H1 (cell line): ENCODE measurements around the gene CXCL3. TPM values are rescaled to one million over a fixed set of nuclear protein-coding genes. Genes with fewer than 3 reads are reported as not detected.

ENCODE experiments used
- CTCF ChIP-seq, 3 experiments: IDR thresholded peaks; 1 replicate in 2 of 3; 2 replicates in 1 of 3; pipeline versions ENCODE4 v1.5.1 to v1.6.1; 2011; ENCODE audit warnings: low read length in 3 of 3, mild to moderate bottlenecking in 3 of 3, inconsistent platforms in 2 of 3, low read depth in 1 of 3, moderate library complexity in 1 of 3; ENCODE audit not compliant: insufficient read depth in 1 of 3; ENCODE audit errors: control extremely low read depth in 1 of 3
- KDM5A ChIP-seq: fragments of 200-600 bp; IDR thresholded peaks from 2 replicates; pipeline ENCODE4 v1.7.1; 2012; ENCODE audit warnings: mild to moderate bottlenecking, low read length, inconsistent platforms, mixed read lengths
- NRF1 ChIP-seq: IDR thresholded peaks from 2 replicates; pipeline ENCODE4 v1.6.1; 2011; ENCODE audit warnings: mild to moderate bottlenecking, low read depth, low read length, improper control_type of control experiment
- SRF ChIP-seq: IDR thresholded peaks from 2 replicates; pipeline ENCODE4 v1.6.1; 2011; ENCODE audit warnings: mild to moderate bottlenecking, low read depth, low read length, moderate library complexity
- SUZ12 ChIP-seq: fragments of 200-600 bp; sonication (generic); IDR thresholded peaks from 2 replicates; pipeline ENCODE4 v1.6.1; 2012; ENCODE audit warnings: mild to moderate bottlenecking, inconsistent platforms, low read length, moderate library complexity, mixed read lengths
- polyA plus RNA-seq, 7 experiments: library from polyadenylated mRNA; depleted of rRNA in 3 of 7; stranded (reverse) in 5 of 7; unstranded in 2 of 7; fragments of >200 nt in 5 of 7; fragments of 200-250 nt in 2 of 7; gene quantifications; 1 replicate in 5 of 7; 2 replicates in 1 of 7; 4 replicates in 1 of 7; pipeline versions ENCODE4 v1.2.1 to v1.2.3, GENCODE V29; 2011 to 2013; ENCODE audit warnings: missing spikeins in 2 of 7, mixed read lengths in 2 of 7
- total RNA-seq: library from RNA; stranded (reverse); fragmentation: NEBNext Ultra II Directional; extraction: Animal tissue kit (Norgen Biotek cat#: 25700); gene quantifications from 2 replicates; pipeline ENCODE4 v1.2.1, GENCODE V29; 2021

Gene CXCL3
- total and polyA plus RNA-seq, 2 of the 8 experiments (the other 6 are each of a cell fraction or from before 2014, with no cell fraction given), result 3.1 to 5.2 TPM

- TF ChIP-seq CTCF (IDR thresholded peaks at IDR 0.05; ENCODE audit: control extremely low read depth in 1 of 3, insufficient read depth in 1 of 3, low read depth in 1 of 3, low read length in 3 of 3) (no peak), SRF (no peak), NRF1 (no peak), SUZ12 (no peak), KDM5A (no peak)
Measured at GRCh38 chr4:74015126-74015780, 23.2 kb downstream of the CXCL3 start (continued).
